CD4-positive, alpha-beta T cell treated with Interleukin-17A for 1 hour (primary cell): Measurements from ENCODE around the gene ATP13A3.

ENCODE experiments used
- DNase-seq: peaks from one replicate; pipeline ENCODE4 v3.0.0-alpha.2; 2020

The ATP13A3 gene

DNA sequence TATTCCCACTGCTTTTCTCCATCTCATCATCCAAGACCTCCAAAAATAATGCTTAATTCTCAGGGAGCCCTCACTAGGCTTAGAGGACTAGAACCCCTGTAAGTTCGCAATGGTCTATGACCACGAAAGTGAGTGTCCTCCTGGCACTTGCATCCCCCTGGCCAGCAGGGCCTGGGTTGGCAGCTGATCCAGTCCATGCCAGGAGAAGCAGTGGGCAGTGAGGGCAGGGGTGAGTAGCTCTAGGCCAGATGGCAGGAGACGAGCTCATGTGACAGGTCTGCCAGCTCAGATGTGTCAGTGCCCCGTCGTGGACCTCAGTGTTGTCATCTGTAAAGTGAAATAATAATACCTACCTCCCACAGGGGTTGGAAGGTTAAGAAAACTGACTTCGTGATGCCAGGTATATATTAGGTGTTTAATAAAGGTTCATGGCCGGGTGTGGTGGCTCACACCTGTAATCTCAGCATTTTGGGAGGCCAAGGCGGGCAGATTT, 98.8 kb downstream of the ATP13A3 start:
- DNase-seq: no peak

DNA sequence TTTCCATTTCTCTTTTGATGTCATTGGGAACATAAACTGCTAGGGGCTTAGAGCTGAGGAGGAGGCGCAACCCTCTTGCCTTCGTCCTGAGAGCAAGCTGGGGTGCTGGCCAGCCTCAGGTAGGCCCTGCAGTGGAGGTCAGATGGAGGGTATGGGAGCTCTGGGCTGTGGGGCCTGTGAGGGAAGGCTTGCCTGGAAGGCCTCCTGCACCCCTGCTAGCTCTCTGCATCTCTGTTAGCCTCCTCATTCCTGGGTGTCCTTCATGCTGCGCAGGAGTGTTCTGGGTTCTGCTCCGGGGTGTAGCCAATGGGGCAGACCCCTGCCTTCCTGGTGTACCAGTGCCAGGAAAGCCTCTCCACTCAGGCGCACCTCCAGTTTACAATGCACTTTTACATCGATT, 99.5 kb downstream of the ATP13A3 start:
- DNase-seq: no peak

DNA sequence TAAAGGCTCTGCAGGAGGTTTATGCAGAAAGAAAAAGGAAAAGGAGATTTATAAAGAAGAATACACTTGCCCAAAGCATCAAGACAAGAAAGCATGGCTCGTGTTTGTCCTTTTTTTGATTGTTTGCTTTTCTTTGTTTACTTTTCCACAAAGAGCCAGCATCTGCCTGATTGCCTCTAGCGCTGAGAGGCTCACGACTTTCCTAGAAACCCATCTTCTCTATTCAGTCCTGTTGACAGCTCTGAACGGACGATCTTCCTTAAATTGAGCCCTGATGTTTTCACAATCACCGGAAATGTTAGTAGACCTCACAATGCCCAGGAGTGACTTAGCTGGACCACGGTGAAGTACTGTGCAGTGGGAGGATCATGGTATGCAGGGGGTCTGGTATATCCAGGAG, 100.2 kb downstream of the ATP13A3 start:
- DNase-seq: no peak

DNA sequence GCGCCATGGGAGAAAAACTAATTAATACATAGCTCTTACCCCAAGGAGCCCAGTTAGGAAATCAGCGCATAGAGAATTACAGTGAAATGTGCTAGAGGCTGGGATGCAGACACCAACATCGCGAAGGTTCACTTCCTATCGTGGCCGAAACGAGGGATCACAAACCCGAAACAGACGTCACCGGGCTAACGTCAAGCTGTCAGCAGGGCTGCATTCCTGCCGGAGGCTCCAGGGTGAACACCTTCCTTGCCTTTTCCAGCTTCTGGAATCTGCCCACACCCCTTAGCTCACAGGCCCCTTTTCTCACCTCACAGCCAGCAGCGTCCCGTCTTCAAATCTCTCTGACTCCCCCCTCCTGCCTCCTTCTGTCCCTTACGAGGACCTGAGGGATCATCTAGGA, 100.7 kb downstream of the ATP13A3 start:
- DNase-seq: no peak

DNA sequence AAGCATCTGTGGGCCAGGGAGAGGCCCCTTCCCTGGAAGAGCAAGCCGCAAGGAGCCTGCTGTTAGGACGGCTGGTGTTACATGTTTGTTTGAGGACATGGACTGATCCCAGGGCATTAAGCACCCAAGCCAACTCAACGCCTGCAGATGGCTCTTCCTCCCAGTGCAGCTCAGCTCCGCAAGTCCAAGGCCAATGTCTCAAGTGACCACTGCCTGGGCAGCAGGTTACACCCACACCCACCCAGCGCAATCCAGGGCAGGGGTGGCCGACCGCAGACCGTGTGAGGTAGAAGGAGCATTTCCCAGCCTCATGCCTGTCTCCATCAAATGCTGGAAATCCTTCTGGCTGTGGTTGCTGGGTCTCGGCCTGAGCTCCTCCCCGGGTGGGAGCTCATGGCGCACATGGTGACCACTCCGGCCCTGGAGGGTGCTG, 102.2 kb downstream of the ATP13A3 start:
- no peak for DNase-seq

DNA sequence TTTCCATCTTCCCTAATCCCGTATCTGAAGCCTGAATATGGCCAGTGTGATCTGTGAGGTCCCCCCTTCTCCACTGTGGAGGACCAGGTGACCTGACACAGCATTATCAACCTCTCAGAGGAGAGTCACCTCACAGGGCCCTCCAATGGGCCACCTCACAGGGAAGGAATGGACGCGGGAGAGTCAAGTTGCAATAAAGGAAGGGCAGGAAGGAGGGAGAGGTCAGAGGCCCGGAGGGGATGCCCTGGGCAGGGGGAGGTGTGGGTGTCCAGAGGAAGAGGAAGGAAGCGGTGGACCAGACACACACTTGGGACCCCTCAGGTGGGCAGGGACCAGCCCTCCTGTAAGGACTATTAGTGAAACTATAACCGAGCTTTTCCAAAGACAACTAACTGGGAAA, 102.6 kb downstream of the ATP13A3 start:
- no peak for DNase-seq

DNA sequence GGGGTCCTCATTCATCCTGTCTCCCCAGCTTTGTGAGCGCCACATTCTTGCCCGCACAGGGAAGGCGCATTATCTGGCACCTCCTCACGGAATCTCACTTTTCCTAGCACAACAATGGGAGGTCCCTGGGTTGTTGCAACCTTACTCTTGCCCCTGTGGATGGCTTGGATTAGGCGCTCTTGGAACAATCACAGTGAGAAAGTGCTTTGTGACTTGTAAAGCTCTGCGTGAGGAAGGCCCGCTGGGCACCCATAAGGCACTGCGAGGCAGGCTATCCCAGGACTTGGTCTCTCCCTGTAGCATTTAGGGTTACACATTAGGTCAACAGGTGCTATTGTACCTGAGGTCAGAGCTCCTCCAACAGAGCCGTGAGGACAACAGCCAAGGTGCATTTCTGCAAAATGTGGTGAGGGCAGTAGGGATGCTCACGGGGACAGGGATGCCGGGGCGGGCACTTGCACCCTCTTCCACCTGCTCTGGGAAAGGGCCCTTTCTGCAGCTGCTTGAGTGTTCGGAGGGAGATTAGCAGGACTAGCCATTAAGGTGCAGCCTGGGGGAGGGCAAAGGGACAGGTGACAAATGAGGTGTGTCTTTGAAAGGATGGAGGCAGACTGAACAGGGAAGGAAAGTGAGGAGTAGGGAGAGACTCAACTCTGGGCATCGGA, 103.4 kb downstream of the ATP13A3 start:
- no peak for DNase-seq

DNA sequence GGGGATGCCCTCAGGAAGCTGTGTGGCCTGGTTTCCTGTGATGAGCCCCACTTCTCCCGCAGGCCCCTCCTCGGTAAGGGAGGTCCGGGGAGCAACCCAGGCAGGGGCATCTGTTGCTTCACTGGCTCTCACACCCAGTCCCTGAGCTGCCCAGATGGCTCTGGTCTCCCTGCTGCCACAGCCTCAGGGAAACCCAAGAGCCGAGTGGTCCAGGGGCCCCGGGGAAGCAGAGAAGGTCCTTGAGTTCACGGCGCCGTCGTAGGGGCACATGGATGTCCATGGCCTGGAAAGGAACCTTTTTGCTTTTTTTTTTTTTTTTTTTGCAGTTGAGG, 103.9 kb downstream of the ATP13A3 start:
- DNase-seq: no peak

DNA sequence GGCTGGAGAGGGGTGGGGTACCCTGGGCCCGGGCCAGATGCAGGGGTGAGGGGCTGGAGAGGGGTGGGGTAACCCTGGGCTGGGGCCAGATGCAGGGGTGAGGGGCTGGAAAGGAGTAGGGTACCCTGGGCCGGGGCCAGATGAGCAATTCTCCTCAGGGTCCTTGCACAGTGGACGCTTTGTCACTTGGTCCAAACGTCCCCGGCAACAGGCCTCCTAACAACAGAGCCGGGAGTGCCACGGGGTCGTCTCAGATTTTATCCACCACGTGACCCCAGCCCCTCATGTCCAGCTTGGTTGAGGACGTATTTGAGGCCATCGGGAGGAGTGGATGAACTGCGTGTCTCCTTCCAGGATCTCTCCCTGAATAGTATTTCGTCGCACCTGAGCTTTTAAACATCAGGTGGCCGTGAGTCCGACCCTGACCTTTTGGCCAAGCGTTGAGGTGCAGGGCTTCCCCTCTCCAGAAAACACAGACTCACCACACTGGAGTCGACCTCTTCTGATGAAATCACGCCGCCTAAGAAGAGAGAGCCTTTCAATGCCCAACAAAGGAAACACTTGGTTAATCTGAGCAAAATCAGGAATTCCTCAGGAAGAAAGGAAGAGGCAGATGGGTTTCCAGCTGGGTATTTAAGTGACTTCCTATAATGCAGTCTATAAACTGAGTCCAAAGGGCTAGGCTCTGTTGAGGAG, 104.5 kb downstream of the ATP13A3 start:
- no peak for DNase-seq

DNA sequence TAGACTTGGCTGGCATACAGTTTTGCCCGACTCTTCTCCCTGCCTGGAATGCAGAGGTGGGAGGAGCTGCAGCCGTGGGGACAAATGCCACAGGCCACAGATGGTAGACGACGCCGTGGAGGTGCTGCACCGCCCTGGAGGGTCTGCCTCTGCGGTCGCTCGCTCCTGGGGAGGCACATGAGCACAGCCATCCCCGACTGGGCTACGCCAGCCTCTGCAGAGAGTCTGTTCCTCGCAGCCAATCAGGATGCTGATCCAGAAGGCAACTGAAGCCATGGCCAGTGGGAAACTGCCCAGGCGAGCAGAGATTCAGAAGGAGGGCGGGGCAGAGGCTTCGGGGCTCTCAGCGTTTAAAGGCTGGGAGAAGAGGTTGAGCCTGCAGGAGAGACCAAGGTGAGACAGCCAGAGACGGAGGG, 105.3 kb downstream of the ATP13A3 start:
- DNase-seq: no peak

DNA sequence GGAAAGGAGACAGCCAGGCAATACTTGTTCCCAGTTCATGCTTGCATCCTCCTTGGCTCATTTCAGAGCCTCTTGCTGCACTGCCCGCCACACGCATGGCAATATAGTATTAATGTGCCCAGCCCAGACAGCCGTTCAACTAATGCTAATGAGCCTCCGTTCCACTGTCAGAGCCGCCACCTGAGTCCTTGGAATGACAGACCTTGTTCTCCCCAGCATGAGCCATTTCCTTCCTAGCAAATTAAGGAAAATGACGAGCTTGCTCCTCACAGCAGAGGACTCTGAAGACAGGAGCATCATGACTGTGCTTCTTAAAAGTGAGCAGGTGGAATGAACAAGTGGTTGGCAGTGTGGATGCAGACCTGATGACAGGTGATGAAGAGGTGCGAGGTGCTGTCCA, 106.5 kb downstream of the ATP13A3 start:
- no peak for DNase-seq

DNA sequence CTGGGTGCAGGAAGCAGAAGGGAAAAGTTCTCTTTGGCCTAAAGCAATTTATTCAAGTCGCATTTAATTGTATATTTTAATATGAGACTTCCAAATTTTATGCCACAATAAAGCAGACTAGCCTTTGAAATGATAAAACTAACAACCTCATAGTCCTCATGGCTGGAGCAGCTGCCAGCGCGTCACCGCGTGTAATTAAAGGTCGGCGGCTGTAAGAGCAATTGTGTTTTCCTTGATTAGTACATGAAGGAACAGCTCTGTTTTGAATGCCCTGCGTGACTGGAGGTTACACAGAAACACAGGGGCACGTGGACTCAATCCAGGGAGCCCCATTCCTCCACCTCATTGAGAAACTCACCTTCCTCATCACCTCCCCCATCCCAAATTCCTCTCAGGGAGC, 107.2 kb downstream of the ATP13A3 start:
- no peak for DNase-seq

DNA sequence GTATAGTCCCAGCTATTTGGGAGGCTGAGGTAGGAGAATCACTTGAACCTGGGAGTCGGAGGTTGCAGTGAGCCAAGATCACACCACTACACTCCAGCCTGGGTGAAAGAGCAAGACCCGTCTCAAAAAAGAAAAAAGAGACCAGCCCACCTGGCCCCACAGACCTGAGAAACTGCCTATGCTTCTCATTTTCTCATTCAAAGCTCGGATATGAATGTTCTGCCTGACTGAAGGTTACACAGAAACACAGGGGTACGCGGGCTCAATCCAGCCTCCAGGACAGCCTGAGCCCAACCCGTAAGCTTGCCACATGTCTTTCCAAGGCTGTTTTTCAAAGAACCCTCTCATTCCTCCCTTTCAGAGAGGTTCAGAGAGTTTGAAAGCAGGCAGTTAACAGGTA, 107.6 kb downstream of the ATP13A3 start:
- no peak for DNase-seq

DNA sequence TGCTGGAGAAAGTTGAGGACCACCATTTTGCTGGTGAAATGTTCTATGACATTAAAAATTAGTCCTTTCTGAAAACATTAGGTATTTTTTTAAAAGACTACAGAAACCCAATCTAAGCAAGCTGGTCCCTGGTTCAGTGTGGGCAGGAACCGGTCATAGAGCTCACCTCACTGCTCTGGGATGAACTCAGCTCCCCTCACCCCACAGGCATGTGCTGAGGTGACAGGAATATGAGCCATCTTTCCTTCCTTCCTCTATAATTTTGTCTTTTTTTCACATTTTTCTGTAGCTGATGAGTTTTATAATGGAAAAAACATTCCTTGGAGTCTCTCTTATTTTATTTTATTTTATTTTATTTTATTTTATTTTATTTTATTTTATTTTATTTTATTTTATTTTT, 109.1 kb downstream of the ATP13A3 start:
- no peak for DNase-seq

DNA sequence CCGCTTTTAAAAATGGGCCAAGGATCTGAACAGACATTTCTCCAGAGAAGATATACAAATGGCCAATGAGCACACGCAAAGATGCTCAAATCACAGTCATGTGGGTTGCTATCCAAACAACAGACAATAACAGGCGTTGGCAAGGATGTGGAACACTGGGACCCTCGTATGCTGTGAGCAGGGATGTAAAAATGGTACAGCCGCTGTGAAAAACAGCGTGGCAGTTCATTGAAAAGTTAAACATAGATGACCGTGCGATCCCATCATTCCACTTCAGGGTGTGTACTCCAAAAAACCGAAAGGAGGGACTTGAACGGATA, 110.6 kb downstream of the ATP13A3 start:
- DNase-seq: no peak

DNA sequence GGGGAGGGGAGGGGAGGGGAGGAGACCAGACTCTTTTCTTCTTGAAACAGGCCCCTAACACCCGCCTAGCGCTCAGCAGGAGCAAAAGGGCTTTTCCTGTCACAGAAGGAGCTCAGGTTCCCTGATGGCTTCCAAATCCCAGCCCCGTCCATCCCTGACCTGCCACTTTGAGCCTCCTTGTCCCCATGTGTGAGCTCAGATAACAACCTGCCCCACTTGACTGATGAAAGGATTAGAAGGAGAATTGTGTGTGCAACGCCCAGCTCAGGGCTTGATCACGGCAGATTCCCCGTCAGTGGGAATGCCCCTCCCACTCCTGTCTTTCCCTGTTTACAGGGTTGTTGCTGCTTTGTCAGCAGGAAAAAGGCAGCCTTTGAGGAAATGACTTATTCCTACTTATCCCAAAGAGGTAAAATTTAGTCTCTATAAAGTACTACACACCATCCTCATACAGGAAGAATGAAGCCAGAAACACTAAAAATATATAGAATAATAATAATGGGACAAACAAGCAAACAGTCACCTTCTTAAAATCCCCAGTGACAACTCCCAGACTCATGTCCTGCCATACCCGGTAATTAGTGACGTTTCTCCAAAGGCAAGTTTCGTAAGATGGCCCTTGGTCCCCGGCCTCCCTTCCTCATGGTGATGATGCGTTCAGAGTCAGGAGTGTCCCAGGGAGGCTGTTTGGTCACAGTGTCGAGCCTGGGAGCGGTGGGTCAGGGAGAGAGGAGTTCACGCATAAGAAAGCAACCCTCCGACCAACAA, 111.1 kb downstream of the ATP13A3 start:
- no peak for DNase-seq

DNA sequence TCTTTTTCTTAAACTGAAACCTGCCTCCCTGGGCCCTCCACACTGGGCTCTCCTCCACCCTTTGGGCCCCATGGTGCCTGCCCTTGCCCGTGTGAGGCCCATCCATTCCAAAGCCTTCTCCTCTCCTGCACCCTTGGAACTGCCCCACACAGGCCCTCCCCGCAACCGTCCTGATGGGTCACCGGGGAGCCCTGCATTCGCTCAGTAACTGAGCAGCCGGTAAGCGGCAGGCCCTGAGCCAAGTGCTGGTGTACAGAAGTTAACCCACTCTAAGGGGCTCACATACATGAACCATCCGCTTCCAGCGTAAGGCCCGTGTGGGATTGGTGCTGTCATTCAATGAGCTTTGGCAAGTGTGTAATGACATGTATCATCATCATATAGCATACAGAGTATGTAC, 111.9 kb downstream of the ATP13A3 start:
- no peak for DNase-seq

DNA sequence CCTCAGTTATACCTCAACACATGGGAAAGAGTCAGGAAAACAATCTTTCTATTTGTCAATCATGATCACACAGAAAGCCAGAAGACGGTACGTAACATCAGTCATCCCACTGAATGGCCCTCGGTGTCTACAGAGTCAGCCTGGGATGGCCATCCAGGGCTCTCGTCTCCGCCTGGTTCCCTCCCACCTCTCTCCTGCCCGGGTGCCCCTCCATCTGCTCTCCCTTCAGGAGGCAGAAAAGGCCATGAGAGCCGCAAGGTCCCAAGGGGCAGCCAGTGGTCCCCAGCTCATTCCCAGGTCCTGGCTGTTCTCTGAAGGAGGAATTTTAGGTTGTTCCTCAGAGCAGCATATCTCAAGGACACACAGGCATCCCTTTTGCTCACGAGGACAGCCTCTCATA, 112.9 kb downstream of the ATP13A3 start:
- DNase-seq: no peak

DNA sequence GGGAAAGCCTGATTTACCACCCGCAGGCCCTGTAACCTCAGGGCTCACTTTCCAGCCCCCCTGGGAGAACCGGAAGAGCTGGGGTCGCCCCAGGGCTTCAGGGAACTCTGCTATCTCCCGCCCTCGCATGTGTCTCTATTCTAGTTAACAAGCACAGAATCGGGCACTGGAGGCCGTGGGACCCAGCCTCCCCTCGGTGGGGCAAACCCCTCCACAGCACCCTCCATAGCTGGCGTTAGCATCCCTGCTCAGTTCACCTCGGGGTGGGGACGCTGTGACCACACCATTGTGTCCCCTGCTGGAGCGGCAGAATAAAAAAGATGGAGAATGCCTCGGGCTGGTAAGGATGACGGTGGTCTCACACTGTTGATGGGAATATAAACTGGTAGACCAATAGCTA, 113.8 kb downstream of the ATP13A3 start:
- DNase-seq: no peak

DNA sequence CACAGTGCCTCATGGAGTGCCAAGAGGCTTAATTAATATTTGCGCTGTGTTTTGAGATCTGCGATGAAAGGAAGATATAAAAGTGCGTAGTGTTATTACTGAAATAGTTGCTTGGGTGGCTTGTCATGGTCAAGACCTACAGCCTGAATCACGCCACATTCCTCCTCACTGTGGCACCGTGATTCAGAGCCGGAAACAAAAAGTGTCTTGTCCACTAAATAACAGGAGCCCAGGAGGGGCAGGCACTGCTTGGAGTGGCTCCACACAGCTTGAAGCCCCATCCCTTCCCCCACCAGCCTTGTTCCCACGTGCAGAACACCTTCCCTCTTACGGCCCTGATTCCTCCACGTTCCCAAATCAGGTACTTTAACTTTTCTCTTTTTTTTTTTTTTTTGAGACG, 116.0 kb downstream of the ATP13A3 start:
- DNase-seq: no peak

DNA sequence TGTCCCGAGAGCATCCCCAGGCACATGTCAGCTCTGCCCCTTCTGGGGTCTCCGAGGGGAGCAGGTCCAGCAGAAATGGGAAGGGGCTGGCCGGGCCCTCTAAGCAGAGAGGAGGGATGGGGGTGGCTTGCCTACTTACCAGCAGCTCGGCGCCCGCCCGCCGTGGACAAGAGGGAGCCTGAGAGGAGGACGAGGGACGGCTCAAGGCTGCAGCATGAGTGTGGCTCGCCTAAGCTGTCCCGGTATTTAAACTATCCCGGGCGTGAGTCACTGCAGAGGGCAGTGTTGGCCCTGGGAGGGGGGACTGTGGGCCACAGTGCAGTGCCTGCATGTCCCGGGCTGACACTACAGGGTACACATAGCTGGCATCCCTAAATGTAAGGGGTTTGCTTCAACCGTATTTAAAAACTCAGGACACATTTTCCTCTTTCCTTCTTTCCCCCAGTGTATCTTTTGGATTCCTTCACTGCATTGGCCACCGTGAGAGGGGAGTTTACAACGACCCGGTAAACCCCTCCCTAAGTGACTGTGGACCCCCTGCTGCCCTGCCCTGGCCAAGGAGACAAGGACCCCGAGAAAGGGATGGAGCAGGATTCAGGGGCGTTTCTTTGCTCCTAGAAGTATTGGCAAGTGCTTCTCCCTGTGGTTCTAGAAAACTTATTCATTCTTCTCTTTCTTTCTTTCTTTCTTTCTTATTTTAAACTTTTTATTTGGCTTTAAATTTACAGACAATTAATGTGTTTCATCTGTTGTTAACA, 117.1 kb downstream of the ATP13A3 start, which contains the start of gene LRRC15:
TSS of gene LRRC15 (minus strand) at position 222 of the 758 bp plus-strand sequence. CDS start 8,700 bp downstream, outside the sequence.
- DNase-seq: no peak

DNA sequence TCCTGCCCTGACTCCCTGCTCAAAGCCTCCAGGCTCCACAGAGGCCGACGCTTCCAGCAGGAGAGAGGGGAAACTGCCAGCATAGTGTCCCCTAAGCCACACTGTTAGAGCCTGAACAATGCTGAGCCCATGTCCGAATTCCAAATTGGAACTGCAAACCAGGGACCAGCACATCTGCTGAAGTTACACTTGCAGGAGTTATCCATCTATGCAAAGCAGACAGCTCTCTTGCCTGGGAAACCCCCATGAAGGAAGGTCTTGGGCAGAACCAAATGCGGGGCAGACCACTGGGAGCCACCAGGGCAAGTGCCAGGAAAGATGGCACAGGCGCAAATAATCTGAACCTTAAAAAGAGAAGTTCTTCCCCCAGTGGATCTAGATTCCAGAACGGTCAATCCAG, 117.9 kb downstream of the ATP13A3 start:
- no peak for DNase-seq
